ENCODE data around the gene ETFRF1. TPM values are rescaled to one million over a fixed set of nuclear protein-coding genes. Genes with fewer than 3 reads are reported as not detected.

Gene ETFRF1
- polyA plus RNA-seq, 5 donors: 23.1 to 33.5 (median 28.1) TPM

DNA sequence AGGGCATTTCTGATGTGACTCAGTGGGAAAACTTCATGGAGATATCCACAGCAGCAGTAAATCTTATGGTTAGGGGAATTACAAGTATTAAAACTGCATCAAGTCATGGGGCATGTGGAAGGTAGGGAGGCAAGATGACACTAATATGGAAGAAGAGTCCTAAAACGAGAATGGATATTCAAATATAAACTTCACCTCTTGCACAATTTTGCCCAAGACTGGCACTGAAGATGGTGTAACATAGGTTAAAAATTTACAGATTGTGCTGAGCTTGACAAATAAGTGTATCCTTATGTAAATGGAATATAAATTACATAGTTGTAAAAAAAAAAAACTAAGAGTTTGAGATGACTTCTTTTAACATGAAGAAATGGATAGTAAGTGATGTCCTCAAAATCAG is 12.8 kb downstream of the ETFRF1 start:
- DNase-seq: no peak

DNA sequence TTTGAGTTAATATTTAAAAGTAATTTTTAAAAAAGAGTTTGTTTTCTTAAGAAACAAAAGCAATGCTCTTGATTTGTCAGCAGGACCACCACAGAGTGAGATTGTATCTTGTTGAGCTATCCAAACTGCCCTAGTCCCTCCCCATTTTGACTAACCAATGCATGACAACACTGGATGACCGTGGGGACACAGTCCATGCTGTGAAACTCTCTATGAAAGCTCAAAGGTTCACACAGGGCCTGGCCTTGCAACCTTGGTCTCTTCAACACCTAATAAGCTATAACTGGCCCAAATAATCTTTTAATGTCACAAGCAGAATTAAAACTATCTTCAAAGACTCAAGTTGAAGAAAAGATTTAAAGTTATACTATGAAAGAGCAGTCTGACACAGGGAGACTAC is 13.5 kb downstream of the ETFRF1 start:
- DNase-seq: no peak

DNA sequence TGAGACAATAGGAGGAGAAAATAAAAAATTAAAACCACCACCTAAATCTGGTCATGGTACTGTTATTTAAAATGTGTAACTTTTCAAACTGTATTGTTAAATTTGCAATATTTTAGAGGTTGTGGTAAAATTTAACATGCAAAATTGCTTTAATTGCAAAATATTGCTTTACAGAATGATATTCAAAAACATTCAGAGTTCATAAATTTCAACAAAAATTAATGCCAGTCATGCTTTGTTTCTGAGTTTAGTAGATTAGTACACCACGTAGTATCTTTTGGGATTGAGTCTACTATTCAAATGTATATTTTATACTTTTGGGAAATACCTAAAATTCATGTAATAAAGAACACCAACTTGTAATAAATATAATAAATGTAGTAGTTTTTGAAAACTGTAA is 18.3 kb downstream of the ETFRF1 start:
- no peak for DNase-seq

DNA sequence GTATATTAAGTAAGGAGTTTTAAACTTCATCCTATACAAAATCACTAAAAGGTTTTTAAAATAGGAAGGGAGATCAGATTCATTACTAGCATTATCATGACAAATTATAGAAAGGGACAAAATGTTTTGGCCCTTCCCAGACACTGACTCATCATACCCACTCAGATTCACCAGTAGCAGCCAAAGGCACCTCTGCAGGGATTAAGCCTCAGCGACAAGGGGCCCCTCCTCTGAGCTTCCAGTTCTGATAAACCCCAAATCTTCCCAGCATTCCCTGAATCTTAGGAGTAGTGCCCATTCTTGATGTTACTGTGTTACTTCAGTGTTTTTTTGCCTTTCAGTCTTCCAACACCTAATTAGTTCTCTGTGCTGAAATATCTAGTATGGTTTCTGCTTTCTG is 41.2 kb downstream of the ETFRF1 start:
- DNase-seq: no peak

DNA sequence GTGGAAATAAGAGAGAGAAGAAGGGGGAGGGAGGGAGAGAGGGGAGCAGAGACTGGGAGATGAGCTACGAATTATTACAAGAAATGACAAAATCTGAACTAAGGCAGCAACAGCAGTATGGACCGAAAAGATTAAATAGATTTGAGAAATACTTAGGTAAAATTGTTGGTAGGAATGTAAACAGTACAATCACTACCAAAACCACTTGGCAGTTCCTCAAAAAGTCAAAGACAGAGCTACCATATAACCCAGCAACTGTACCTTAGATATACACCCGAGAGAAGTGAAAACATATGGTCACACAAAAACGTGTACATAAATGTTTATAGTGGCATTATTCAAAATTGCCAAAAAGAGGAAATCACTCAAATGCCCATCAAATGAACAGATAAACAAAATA is 41.6 kb downstream of the ETFRF1 start:
- DNase-seq: no peak

DNA sequence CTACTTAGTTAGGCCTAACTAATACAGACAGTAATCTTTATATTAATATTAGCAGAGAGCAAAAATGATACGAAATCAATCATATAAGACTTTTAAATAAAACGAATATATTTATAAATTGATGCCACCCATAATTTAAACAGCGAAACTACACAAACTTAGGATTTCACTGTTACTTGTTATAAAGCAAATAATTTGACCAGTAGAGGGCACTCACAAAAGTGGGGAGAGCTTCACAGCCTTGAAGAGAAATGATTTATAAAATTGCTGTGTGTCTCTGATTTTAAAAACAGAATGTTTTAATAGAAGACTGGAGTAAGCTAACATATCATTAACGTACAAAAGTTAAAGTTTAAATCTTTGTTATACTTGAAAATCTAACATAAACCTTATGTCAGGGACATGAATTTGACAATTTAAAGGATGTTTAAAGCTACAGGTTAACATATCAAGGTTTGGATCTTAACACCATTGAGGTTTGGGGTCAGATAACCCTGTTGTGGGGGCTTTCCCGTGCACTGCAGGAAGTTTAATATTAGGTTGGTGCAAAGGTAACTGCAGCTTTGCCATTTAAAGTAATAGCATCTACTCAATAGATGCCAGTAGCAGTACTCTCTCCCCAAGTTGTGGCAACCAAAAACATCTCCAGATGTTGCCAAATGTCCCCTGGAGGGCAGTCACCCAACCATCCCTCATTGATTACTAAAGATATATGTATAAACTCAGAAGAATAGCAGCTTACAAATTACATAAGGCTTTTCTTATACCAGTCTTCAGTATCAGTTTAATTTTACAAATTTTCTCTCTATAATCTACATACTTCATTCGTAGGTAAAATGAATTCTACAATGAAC is 46.4 kb downstream of the ETFRF1 start:
- peak in 1 of 2 donors; percentile 32 for DNase-seq

DNA sequence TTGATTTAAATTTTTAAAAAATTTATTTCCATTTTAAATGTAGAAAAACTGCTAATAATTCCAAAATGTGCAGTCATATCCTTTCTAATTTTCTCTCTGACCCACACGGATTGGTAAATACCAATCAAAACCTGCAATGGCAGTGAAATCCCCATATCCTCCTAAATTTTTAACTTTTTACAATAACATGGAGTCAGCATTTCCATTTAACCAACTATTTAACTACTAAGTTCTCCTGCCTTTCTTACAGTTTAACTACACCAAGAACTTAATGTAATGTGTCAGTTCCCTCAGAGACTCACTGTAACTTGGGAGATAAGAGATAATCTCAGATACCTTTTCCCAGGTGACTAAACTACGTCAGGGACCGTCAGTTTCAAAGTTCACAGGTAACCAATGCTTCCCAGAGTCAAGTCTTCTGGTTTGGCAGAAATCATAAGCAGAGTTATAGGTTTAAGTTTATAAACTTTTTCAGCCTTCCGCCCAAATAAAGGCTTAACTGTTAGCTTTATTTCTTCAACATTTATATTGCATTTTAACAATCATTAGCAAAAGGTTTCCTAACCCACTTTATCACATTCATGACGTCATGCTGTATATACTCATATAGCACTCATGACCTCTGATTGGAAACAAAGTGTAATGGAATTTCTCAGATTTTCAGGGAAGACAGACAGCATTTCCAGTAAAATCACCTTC is 48.1 kb downstream of the ETFRF1 start:
- DNase-seq: no peak

DNA sequence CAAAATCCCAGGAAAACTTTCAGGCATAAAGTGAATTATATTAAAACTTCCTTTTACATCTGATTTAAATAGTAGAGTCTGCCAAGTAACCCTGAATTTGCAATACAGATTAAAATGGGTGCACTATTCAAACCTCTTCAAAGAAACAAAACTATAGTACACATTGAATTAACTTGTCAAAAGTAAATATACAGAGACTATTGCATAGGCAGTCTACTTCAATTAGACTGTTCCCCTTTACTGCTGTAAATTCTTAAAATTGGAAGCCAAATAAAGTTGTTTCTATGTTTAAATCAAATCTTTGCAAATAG is 48.6 kb downstream of the ETFRF1 start:
- DNase-seq: no peak

DNA sequence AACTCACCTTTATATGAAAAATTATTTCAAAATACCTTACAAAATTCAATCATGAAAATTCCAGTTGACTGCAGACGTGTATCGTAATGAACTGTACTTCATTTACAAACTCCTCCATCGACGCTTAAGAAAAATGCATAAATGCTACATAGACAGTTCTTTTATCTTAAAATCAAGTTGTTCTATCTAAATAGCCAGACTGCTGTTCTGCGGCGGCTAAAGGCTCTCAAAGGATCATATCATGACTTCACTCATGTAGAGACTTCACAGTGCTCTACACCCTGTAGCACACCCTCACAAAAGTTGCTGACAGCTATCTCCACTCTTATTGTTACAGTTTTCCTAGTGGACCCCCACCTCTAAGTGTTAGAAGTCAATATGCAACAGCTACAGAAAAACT is 50.5 kb downstream of the ETFRF1 start:
- DNase-seq: no peak

DNA sequence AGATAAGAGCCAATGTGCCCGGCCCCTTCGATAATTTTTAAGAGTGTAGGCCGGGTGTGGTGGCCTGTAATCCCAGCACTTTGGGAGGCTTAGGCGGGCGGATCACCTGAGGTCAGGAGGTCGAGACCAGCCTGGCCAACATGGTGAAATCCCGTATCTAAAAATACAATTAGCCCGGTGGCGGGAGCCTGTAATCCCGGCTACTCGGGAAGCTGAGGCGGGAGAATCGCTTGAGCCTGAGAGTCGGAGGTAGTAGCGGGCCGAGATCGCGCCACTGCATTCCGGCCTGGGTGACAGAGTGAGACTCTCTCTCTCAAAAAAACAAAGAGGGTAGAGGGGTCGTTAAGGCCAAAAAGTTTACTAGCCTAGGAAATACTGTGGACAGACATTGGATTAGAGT is 53.1 kb downstream of the ETFRF1 start:
- DNase-seq: no peak

DNA sequence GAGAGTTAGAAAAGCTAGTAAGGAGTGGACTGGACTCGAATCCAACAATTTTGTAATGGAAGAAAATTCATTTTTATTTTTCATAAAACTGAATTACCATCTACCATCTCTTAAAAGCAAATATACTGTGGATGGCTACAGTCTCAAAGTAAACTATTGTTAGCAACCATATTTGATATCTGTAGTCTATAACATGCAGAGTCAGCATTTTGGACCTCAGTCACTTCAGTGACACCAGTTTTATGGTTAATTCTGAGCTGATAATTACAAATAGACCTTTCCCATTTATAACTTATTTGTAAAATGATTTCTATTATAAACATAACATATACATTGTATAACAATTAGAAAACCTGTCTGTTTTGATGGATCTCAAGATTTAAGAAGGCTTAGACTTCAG is 53.7 kb downstream of the ETFRF1 start:
- no peak for DNase-seq

DNA sequence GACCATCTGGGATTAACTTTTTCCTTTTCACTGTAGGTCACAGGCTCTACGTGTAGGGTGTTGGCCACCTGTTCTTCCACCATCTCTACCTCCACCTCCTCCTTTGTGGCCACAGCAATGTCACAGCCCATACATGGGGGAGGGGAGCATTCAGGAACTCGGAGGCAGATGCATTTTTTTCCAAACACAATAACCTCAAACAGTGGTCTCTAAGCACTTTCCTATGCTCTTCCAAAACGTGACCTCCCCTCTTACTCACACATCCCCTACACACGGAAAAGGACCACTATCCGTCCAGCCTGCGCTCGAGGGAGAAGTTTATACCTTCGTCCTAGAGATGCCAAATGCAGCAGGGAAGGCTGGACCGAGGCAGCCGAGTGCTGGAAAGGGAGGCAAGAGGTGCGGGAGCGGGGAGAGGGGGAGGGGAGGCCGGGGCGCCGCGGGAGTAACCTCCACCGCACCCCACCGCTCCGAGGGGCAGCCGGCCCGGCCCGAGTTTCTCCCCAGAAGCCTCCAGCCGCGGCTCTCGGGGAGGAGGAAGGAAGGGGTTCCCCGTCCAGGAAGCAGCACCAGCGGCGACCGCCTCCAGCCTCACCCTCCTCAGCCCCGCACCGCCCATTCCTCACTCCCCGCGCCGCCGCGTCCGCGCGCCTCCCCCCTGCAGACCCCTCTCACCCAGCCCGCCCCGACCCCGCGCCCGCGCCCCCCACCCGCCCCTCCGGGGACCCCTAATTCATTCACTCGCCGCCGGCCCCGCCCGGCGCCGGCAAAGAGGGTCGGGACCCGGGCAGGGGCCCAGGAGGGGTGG is 55.1 kb downstream of the ETFRF1 start:
- peak; percentile 30 to 36 for DNase-seq

DNA sequence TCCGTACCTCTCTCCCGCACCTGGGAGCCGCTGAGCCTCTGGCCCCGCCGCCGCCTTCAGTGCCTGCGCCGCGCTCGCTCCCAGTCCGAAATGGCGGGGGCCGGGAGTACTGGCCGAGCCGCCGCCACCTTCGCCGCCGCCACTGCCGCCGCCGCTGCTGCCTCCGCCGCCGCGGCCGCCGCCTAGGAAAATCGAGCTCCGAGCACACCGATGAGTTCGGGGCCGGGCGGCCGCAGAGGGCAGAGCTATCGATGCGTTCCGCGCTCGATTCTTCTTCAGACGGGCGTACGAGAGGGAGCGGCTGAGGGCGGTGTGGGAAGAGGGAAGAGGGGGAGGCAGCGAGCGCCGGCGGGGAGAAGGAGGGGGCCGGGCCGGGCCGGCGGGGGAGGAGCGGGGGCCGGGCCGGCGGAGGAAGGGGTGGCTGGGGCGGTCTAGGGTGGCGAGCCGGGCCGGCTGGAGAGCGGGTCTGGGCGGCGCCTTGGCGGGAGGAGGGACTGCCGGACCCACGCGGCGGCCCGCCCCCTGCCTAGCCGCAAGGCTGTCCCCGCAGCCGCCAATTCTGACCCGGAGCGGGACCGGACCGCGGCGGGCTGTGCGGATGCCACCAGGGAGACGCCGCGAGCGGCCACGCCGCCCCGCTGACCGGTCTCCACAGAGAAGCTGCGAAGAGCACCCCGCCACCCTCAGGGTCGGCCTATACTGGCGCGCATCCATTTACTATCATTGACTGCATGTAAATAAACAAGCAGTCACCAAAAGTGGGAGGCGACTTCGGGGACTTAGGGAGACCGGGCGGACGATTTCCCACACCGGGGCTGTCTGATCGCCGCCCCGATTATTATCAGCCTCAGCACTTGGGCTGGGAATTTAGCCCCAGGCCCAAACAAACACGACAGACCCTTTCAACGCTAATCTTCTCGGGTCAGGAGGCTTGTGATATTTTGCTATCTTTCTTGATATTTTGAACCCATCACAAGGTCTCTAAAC is 56.0 kb downstream of the ETFRF1 start, which contains the start of gene KRAS:
Gene KRAS (minus strand): TSS at position 186 of the 987 bp plus-strand sequence.
- DNase-seq: peak; percentile 96

DNA sequence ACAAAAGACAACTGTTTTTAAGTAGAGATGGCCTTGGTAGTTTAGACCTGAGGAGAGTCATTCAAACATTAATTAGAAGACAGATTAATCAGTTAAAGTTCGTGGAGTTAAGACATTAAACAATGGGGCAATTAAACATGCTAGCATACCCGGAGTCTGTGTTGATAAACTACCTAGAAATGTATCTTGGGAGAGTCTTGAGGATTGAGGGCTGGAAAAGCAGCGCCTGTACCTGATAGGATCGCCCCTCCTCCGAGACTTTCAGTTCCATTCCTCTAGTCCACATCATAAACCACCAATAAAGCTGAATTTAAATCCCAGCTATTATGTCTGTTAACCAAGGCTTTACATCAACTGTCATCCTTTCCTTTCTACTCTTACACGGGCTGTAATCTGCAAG is 56.7 kb downstream of the ETFRF1 start:
- no peak for DNase-seq

DNA sequence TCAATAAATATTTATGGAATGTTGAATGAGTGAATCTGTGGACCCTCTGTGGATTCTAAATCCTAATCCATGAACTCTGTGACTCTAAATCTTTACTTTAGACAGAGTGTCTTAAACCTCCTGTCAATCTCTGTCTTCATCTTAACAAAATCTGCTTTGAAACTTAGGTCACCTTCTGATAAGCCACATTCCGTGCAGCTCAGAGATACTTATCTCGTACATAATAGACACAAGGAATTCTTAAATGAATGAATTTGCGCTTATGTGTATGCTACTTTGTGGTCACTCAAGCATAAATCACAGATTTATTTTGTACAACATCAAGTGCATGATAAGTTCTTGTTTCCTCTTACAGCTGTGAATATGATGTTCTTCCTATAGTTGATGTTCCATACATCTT is 57.9 kb downstream of the ETFRF1 start:
- no peak for DNase-seq

DNA sequence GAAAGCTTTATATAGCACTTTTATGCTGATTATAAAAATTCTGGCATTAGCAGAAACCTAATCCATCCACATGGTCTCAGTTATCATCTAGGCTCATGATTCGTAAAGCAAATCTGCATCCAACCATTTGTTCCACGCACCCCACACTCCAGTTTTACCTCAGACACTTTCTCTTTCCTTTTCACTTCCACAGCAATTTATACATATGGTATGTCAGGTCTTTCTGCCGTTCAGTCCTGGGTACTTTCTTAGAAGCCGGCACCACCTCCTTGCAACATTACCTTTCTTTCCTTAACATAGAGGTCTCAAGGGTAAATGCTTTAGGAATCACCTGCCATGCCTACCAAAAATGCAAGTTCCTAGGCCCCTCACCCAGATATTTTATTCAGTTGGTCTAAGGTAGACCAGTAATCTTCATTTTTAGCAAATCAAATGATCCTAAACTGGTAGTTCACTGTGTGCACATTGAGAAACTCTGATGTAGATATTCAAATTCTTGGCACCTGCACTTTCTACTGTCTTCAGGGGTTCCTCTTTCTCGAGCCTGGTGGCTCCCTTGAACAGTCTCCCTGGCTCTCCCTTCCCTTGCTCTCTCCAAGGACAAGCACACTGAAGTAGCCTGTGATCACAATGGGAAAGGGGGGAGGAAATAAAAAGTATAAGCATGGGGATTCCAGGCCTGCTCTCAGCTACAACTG is 58.5 kb downstream of the ETFRF1 start:
- no peak for DNase-seq

DNA sequence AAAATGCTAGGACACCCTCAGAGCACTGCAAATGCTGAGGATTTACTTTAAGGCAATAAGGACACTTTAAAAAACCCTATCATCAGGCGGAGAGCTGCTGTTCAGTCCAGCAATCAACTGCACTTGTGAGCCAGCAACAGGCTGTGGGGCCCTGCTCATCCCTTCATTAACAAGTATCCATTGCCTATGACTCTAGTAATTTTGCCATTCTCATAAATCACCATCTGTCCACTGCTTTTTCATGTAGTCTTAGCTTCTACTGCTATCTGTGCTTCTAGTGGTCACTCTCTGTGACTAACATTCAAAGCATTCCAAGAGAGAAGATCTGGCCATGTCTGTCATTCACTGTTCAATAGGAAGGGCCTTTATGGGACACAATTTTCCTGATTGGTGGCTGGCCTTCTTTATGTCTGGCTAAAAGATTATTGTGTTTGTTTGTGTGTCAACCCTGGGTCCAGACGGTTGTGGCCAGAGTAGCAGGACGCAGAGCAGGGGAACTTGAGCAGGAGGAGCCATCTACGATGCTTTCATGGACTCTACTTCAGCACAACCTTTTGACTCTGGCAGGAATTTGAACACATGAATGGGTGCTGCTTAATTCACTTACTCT is 59.3 kb downstream of the ETFRF1 start:
- no peak for DNase-seq

All from right lung (tissue), 5 donors.